Stimulated activated CD8-positive, alpha-beta memory T cell treated with anti-CD3 and anti-CD28 coated beads, Interleukin-15, amount 100 ng/mL, for 4 hours (primary cell): ENCODE results near the gene GPR160.
"Not testable (repeated sequence)": the region's sequence is repeated elsewhere in the genome, so short reads cannot be mapped to it uniquely, and the experiment has no call there.

Source experiments
- DNase-seq, 2 donors: peaks; one replicate each; pipeline ENCODE4 v3.0.0-alpha.2; 2020; ENCODE audit warnings: low read depth in 2 of 2

GPR160 gene

DNA sequence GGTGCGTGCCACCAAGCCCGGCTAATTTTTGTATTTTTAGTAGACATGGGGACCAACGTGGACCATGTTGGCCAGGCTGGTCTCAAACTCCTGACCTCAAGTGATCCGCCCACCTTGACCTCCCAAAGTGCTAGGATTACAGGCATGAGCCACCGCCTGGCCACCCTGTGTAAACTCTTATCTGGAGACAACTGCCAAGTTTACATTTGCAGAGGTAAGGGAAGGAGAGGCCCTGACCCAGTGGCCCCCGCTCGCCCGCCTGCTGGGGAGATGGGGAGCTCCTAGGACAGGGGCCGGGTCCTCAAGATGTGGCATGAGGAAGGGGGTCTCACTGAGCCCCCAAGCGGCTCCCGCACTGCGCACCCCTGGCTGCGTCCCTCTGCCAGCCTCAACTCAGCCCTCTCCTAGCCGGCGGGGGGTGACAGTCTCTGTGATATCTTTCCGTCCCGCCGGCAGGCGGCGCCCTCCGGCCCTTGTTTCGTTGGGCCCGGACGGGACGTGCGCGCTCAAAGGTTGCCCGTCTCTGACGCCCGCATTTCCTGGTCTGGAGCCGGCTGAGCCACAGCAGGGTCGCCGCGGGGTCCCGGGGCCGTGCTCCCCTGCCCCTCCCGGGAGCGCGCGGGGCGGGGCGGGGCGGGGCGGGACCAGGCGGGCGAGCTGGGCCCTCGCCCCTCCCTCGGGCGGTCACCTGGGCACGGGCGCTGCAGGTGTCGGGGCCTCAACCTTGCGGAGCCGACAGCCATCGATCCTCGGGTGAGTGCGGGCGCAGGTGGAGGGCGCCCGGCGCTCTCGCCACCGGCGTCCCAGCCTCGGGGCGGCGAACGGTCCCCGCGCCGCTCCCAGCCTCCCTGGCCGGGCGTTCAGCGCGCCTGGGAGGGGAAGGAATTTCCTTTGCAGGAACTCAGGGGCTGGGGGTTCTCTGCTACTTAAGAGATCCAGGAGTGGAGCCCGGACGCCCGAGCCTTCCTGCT lies at the start of gene GPR160:
TSS of gene GPR160 (plus strand) at position 533 of the 971 bp plus-strand sequence. CDS start 45,978 bp downstream, outside the sequence.
- peak; percentile 49 to 60 for DNase-seq

DNA sequence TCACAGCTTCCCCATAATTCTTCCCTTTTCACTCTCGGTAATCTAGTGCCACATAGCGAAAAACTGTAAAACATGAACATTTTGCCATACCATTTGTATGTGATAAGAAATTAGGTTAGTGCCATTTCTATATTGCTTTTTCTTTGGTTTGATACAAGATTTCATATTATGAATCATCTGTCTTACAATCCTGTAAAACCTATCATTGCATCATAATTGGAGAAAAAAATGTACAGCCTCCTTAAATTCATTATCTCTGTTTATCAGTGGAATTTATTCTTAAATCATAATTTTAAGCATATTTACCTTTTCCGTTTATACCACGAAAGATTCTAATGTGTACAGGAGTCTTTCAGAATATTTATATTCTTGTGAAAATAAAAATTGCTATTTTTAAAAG lies 47.4 kb upstream of the GPR160 start:
- DNase-seq = no peak

DNA sequence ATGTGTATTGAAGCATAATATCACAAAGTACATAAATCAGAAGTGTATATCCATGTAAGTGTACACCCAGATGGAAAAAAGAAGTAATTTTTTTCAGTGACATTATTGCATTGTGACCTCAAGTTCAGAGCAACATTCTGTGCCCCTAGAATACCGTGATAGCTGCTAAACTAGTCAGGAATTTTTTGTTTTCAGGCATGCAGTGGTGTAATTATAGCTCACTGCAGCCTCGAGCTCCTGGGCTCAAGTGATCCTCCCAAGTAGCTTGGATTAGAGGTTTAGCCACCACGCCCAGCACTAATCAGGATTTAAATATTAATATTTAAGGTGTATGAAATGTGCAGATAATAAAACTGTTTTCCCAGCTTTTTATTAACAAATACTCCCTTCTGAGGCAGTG lies 45.6 kb upstream of the GPR160 start:
- no peak for DNase-seq

DNA sequence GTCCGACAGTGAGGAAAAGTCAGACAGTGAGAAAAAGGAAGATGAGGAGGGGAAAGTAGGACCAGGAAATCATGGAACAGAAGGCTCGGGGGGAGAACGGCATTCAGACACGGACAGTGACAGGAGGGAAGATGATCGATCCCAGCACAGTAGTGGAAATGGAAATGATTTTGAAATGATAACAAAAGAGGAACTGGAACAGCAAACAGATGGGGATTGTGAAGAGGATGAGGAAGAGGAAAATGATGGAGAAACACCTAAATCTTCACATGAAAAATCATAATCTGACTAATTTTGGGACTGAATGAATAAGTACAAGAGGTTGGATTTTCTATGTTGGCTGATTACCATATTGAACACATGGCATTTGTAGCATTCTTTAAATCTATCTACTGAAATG lies 45.0 kb upstream of the GPR160 start:
- DNase-seq = no peak

- no peak for DNase-seq
These were observed 44.0 kb upstream of the GPR160 start for GRCh38 chr3:169993761-169994160.

GRCh38 chr3:169996063-169996462 lies 41.7 kb upstream of the GPR160 start:
- DNase-seq = no peak

DNA sequence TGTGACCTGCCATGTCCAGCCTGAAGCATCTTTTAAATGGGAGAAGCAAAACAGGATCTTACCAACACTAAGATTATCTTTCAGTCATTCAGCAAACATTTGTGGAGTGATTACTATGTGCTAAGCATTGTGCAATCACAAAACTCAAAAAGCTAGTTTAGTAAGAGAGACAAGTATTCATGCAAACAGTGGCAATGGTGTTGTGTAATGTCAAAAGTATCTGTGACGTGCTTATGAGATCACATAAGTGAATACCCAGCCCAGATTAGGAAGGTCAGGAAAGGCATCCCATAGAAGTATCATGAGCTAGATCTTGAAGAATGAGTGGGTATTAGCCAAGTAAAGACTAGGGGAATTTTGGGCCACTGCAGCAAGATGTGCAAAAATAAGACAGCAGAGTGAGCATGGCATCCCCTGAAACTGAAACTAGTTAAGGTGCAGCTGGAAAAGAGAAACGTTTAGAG lies 39.1 kb upstream of the GPR160 start:
- no peak for DNase-seq

- no peak for DNase-seq
These were observed 38.4 kb upstream of the GPR160 start for GRCh38 chr3:169999433-169999832.

DNA sequence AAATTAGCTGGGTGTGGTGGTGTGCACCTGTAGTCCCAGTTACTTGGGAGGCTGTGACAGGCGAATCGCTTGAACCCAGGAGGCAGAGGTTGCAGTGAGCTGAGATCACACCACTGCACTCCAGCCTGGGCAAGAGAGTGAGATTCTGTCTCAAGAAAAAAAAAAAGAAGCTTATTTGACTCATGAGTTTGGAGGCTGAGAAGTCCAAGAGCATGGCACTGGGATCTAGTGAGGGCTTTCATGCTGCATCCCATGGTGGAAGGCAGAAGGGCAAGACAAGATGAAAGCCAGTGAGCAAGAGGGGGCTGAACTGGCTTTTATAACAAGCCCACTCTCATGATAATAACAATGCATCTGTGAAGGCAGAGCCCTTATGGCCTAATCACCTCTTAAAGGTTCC lies 37.7 kb upstream of the GPR160 start:
- no peak for DNase-seq

GRCh38 chr3:170002231-170002630 lies 35.6 kb upstream of the GPR160 start:
- no peak for DNase-seq

DNA sequence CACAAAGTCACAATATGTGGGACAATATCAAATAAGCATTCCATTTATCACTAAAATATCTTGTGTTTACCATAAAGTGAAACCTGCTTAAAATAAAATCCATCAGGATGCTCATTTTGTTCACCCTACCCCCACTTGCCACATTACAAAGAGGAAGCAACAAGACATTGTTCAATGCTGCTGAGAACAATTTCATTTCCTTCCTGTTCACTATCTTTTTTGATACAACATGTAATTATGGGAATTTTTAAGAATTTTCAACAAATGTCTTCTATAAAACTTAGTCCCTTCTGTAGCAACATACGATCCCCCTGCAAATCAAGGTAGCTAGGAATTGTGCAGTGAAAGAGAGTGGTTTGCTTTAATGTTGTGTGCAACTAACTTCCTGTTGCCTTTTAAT lies 34.9 kb upstream of the GPR160 start:
- DNase-seq = no peak

- no peak for DNase-seq
These were observed 33.9 kb upstream of the GPR160 start for GRCh38 chr3:170003881-170004356.

GRCh38 chr3:170007031-170007663 lies 30.6 kb upstream of the GPR160 start:
- DNase-seq = no peak

- DNase-seq = no peak
These were observed 27.3 kb upstream of the GPR160 start for GRCh38 chr3:170010498-170010897.

- DNase-seq = no peak
These were observed 25.0 kb upstream of the GPR160 start for GRCh38 chr3:170012683-170013400.

DNA sequence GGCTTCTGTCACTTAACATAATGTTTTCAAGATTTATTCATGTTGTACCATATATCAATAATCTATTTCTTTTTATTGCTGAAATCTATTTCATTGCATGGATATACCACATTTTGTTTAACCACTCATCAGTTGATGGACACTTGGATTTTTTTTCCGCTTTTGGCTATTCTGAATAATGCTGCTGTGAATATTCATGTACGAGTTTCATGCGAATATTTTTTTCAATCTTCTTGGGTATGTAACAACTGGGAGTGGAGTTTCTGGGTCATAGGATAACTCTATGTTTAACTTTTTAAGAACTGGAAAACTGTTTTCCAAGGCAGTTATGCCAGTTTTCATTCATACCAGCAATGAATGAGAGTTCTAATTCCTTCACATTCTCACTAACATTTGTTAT lies 21.7 kb upstream of the GPR160 start:
- DNase-seq = no peak

DNA sequence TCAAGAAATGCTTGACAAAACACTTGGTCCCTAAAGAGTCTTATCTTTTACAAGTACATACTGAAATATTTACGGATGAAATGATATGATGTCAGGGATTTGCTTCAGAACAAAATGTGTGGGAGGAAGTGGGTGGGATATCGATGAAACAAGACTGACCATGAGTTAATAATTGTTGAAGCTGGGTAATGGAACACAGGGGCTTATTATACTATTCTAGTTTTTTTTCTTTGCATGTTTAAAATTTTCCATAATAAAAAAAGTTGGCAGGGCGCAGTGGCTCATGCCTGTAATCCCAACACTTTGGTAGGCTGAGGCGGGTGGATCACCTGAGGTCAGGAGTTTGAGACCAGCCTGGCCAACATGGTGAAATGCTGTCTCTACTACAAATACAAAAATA lies 18.5 kb upstream of the GPR160 start:
- not testable (repeated sequence) for DNase-seq

DNA sequence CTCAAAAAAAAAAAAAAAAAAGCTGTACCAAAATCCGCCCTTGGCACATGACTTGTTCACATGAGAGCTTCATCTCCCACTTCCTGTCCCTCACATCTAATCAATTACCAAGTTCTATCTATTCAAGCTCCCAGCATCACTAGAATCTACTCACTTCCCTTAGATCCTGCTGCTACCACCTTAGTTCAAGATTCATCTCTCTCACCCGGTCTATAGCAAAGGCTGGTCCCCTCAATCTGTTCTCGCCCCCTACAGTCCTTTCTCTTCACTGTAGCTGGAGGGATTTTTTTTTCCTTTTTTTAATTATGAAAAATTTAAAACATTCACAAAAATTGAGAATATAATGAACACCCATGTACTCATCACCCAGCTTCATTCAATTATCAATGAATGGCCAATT lies 16.7 kb upstream of the GPR160 start:
- DNase-seq = no peak

DNA sequence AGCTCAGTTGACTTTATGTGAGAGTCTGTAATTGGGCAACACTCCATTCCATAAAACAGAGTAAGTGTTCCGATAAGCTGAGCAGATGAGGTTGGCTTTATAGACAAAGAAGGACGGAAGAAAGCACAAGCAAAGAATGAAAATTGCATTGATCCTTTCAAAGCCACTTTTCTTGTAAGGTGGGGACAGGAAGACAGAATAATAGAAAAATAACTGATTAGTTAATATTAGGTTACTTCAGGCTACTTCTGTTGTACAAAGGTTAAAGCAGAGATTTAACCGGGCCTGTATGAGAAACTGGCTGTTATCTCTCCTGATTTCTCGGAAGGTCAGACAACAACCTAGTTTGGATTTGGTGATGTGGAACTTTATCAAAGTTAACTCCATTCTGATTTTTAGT lies 15.5 kb upstream of the GPR160 start:
- DNase-seq = no peak

- DNase-seq = no peak
These were observed 14.6 kb upstream of the GPR160 start for GRCh38 chr3:170023165-170023564.

- no peak for DNase-seq
These were observed 13.2 kb upstream of the GPR160 start for GRCh38 chr3:170024581-170024980.
